Measurements from ENCODE around the gene TNFRSF14.

TNFRSF14 gene

DNA sequence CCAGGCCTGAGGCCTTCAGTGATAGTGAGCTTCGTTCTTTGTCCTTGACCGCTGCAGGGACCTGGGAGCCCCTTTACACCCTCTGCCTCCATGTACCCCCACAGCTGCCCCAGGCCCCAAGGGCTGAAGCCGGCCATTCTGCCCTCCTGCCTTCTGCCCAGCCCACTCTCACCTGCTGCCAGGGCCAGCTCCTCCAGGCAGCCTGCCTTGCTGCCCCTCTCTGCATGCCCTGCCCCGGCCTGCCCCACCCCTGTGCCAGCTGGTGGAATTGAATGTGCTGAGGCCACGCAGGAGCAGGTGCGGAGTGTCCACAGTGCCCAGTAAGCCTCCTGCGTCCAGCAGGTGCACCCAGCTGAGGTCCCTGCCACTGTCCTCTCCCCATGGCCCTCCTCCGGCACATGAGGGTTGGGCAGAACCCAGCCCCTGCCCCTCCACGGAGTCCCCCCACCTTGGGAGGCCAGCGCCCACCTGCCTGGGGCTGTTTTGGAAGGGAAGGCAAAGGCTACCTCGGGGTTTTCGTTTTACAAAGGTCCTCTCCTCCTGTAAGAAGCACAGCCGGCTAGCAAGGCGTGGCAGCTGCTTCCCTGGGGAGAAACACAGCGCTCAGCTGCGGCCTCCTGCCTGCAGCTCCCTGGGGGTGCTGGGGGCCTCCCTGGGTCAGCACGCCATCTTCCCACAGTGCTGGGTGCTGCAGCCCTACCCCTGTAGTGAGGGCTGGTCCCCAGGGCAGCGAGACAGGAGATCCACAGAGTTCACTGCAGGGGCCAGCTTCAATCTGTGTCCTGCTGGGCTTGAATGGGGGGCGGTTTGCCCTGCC is 55.7 kb downstream of the TNFRSF14 start:
- no peak for DNase-seq

DNA sequence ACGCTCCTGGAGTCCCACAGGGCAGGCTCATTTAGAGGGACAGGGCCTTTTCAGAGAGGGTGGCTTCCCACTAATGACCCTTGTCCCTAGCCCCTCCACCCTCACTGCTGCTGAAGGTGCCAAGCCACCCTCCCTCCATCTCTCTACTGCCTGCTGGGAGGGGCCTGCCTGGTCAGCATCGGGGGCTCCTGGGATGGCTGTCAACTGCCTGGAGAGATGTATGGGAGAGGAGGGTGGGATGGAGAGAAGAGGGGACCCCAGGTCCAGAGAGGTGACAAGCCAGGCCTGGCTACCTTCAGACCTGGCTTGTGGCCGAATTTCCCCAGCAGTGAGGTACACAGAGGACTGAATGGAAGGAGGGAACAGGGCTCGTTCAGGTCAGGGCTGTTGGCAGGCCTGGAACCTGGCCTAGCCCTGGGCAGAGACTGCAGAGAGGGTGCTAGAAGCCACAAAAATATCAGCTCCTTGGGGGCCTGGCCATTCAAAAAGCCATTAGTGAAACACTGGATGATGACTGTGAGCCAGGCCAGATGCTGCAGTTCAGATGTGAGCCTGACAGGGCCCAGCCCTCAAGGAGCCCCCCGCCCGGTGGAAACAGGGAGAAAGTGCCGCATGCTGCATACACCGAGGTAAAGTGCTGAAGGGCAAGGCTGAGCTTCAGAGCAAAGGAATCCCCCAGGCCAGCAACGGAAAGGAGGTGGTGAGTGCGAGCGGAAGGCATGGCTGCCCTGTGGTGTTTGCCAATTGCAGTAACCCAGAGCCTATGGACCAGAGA is 56.6 kb downstream of the TNFRSF14 start:
- DNase-seq, result no peak

Measured in anterior cingulate cortex (tissue), 58 donors.